Right lobe of liver (tissue), 6 donors: Measurements from ENCODE around the gene NCAPD2. TPM values are rescaled to one million over a fixed set of nuclear protein-coding genes. Genes with fewer than 3 reads are reported as not detected.
"Not testable (repeated sequence)": the region's sequence is repeated elsewhere in the genome, so short reads cannot be mapped to it uniquely, and the experiment has no call there.

Experiments used
- ATAC-seq, 4 donors: fragments of 200-7000 bp; cut with Tn5 transposase; one replicate each; pipeline ENCODE4 v1.9.1; 2020; ENCODE audit warnings: mild to moderate bottlenecking in 4 of 4, moderate library complexity in 4 of 4
- DNase-seq, 3 donors: peaks; one replicate each; pipeline ENCODE4 v3.0.0-alpha.2; 2020
- H3K27ac ChIP-seq, 3 donors: fragments of 200-600 bp; one replicate each; pipeline ENCODE4 v1.8.0; 2022
- H3K27me3 ChIP-seq, 2 donors: fragments of 200-600 bp; one replicate each; pipeline ENCODE4 v1.8.0; 2022
- H3K36me3 ChIP-seq, 4 donors: fragments of 200-600 bp; sonication (generic) in 1 of 4; one replicate each; pipeline versions ENCODE4 v1.5.1 to v1.8.0; 2017 to 2022; ENCODE audit warnings: control low read depth in 1 of 4
- H3K4me1 ChIP-seq, 4 donors: fragments of 200-600 bp; sonication (generic) in 1 of 4; one replicate each; pipeline versions ENCODE4 v1.5.1 to v1.8.0; 2017 to 2022; ENCODE audit warnings: control low read depth in 1 of 4
- H3K4me3 ChIP-seq, 3 donors: fragments of 200-600 bp; one replicate each; pipeline ENCODE4 v1.8.0; 2022
- H3K9me3 ChIP-seq, 4 donors: fragments of 200-600 bp; sonication (generic) in 1 of 4; one replicate each; pipeline versions ENCODE4 v1.5.1 to v1.8.0; 2017 to 2022; ENCODE audit warnings: control low read depth in 1 of 4
- CTCF ChIP-seq, 4 donors: fragments of 200-600 bp in 3 of 4; fragments of 450-650 bp in 1 of 4; IDR thresholded peaks; one replicate each; pipeline versions ENCODE4 v1.5.1 to v1.8.0; 2016 to 2022; ENCODE audit warnings: antibody characterized with exemption in 4 of 4, mild to moderate bottlenecking in 2 of 4
- POLR2A ChIP-seq: fragments of 450-650 bp; IDR thresholded peaks from one replicate; pipeline ENCODE4 v1.6.1; 2017; ENCODE audit warnings: antibody characterized with exemption, mild to moderate bottlenecking
- WGBS: methylation state at CpG from one replicate; pipeline ENCODE4 v1.1.6; 2018; ENCODE audit warnings: low coverage, low lambda C conversion rate; ENCODE audit not compliant: insufficient coverage; ENCODE audit errors: missing lambda C conversion rate; 5-methylcytosine and 5-hydroxymethylcytosine counted together
- intact Hi-C, 2 donors: fragments of 100-400 bp; cut with DNase I; formaldehyde crosslinking; loops; one replicate each; pipeline versions ENCODE4 v1.11.2 to v1.14.1; 2022
- total RNA-seq, 6 experiments: library from RNA; depleted of rRNA in 2 of 6; stranded (reverse); fragments of >200 nt in 2 of 6; fragmentation: NEBNext Ultra II Directional in 3 of 6; extraction: Animal tissue kit (Norgen Biotek cat#: 25700) in 3 of 6; gene quantifications; one replicate each; pipeline versions ENCODE4 v1.1.0 to v1.2.4, GENCODE V29; 2016 to 2023
- donor health status: DM: no; HTN: yes; CAD: no.
- donor health status: DM: no; HTN: no; CAD: no.
- donor health status: DM: no; HTN: no; CAD: no.
- donor health status: DM: no; HTN: yes; CAD: no.
- donor health status: DM: no; HTN: yes; CAD: no.

The NCAPD2 gene
- total RNA-seq, 6 experiments from 2014 or later = 6.2 to 40.9 (median 8.4) TPM

DNA sequence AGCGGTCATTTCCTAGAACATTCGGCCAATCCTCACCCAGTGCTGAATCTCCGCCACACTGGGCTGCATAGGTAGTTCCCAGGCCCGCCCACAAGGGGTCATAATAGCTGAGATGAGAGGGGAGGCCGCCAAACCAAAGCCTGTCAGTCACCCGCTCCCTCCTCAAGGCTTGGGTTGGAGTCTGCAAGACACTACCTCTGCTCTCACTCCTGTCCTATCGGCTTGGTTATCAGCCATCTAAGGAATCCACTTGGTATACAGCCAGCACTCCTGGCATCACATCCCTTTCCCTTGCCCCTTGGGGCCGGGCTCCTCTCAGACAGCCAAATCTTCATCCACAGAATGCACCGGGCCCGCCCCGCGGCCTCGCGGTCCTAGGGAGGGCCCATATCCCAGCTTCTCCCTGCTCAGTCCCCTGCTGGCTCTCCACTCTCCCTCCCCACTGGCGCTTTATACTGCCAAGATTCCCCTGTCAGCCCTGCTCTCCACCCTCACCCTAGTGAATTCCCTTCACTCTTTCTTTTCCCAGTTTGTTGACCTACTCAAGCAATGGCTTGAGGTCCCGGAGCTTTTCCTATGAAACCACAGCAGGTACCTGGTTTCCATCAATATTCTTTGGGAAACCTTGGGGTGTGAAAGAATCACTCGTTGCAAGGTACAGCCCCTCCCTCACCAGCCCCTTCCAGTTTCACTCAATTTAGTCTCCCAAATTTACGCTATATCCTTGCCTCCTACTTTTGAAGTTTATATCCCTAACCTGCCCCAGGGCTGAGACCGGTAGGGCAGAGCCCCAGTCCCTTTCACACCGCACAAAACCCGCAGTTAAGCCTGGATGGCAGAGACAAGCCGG is 60.5 kb downstream of the NCAPD2 start:
- DNase-seq = peak; percentile 72 to 74 (median 73)
- peak; percentile 45 to 60 (median 57) for TF ChIP-seq CTCF (IDR thresholded peaks at IDR 0.05)
- TF ChIP-seq POLR2A = no peak
- 12% methylated on average over 20 of the region's 22 CpGs for WGBS
- intact Hi-C loops = no loop called here
- Histone ChIP-seq H3K27ac (peak overlapping the region in 2 of 3 donors; percentile 40 to 57), H3K4me3 (peak overlapping the region; percentile 69 to 88 (median 81)), H3K4me1 (peaks cover 0 to 30% (median 13%) of the 10 kb centered on the region in 4 donors), H3K27me3 (no peaks in the 10 kb centered on the region), H3K36me3 (peaks cover 0 to 17% (median 0%) of the 10 kb centered on the region in 4 donors), H3K9me3 (no peaks in the 10 kb centered on the region)
- peak; percentile 57 to 67 (median 60) for ATAC-seq

- DNase-seq (peak in 1 of 3 donors; percentile 35), ATAC-seq (peak in 2 of 4 donors; percentile 0)
- peak overlapping the region in 2 of 3 donors; percentile 40 to 59 for H3K27ac ChIP-seq
- 2% methylated on average over 27 of the region's 61 CpGs for WGBS
- H3K27me3 ChIP-seq = no peaks in the 10 kb centered on the region
- no peaks in the 10 kb centered on the region for H3K9me3 ChIP-seq
- peaks cover 0 to 21% (median 3%) of the 10 kb centered on the region in 4 donors for H3K36me3 ChIP-seq
- intact Hi-C loops = no loop called here
- peaks cover 0 to 30% (median 13%) of the 10 kb centered on the region in 4 donors for H3K4me1 ChIP-seq
- TF ChIP-seq CTCF (IDR thresholded peaks at IDR 0.05) (no peak), POLR2A (no peak)
- peak overlapping the region; percentile 69 to 88 (median 81) for H3K4me3 ChIP-seq
These were observed 61.3 kb downstream of the NCAPD2 start for GRCh38 chr12:6555018-6555691.

- Histone ChIP-seq H3K27ac (peak overlapping the region in 1 of 3 donors; percentile 59), H3K4me3 (peak overlapping the region; percentile 69 to 88 (median 81)), H3K4me1 (peaks cover 0 to 30% (median 13%) of the 10 kb centered on the region in 4 donors), H3K36me3 (peaks cover 0 to 28% (median 11%) of the 10 kb centered on the region in 4 donors)
- DNase-seq, H3K27me3 ChIP-seq, intact Hi-C loops, ATAC-seq, H3K9me3 ChIP-seq: not testable (repeated sequence)
- 69% methylated on average over 6 of the region's 7 CpGs for WGBS
These were observed 62.6 kb downstream of the NCAPD2 start for GRCh38 chr12:6556496-6556817.

DNA sequence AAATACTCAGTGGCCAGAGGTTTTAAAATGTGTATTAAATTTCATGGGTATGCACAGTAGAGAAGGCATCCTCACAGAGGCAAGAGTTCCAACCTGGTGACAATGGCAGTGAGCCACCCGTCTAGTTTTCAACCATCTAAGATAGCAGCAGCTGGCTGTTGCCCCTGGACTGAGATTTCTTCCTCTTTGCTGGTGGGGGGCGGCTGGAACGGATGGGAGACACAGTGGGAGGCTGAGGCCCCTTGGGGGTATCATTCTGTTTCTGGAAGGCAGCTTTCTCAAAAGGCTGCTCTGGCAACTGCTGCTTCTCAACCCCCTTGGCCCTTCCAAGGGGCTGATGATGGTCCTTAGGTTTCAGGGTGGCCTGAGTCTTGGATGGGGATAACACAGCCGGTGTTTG is 63.0 kb downstream of the NCAPD2 start:
- WGBS = 58% methylated on average over 2 of the region's 4 CpGs
- TF ChIP-seq POLR2A (no peak), CTCF (IDR thresholded peaks at IDR 0.05) (no peak)
- no peak overlapping the region for H3K4me3 ChIP-seq
- peaks cover 0 to 30% (median 13%) of the 10 kb centered on the region in 4 donors for H3K4me1 ChIP-seq
- ATAC-seq (no peak), DNase-seq (no peak)
- H3K27ac ChIP-seq = no peak overlapping the region
- intact Hi-C loops = no loop called here
- no peaks in the 10 kb centered on the region for H3K27me3 ChIP-seq
- H3K36me3 ChIP-seq = peaks cover 0 to 32% (median 13%) of the 10 kb centered on the region in 4 donors
- no peaks in the 10 kb centered on the region for H3K9me3 ChIP-seq
